ENCODE measurements around the gene KRTAP5-4.

Gene KRTAP5-4

DNA sequence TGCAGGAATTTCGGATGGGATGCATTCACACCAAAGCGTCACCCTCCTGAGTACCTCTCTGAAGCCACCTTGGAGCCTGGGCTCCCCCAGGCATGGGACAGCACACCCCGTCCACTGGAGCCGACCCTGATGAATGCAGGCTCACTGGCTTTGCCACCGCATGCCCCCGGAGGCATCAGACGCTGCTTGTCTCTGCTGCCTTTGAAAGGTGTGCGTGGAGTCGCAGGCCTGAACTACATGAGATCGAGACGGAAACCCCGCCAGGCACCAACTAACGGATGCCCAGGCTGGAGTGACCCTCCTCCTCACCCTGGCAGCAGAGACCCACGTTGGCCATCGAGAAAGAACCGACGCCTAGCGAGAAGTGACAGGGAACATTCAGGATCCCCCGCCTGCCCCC lies 30.1 kb upstream of the KRTAP5-4 start:
- no peak overlapping the region for H3K4me2 ChIP-seq (ENCODE audit: low read depth, low read length)
- H3F3A ChIP-seq (ENCODE audit: insufficient read depth, low read length) = no peaks in the 10 kb centered on the region
- no peaks in the 10 kb centered on the region for H3K9me3 ChIP-seq (replicated peaks; ENCODE audit: insufficient read depth, low read length)
- no peak overlapping the region for H3K27ac ChIP-seq (ENCODE audit: low read length)
- H3K79me2 ChIP-seq (ENCODE audit: low read length) = no peaks in the 10 kb centered on the region
- no peaks in the 10 kb centered on the region for H3K36me3 ChIP-seq (replicated peaks; ENCODE audit: insufficient read depth, low read length)
- TF ChIP-seq, protein P1, sequence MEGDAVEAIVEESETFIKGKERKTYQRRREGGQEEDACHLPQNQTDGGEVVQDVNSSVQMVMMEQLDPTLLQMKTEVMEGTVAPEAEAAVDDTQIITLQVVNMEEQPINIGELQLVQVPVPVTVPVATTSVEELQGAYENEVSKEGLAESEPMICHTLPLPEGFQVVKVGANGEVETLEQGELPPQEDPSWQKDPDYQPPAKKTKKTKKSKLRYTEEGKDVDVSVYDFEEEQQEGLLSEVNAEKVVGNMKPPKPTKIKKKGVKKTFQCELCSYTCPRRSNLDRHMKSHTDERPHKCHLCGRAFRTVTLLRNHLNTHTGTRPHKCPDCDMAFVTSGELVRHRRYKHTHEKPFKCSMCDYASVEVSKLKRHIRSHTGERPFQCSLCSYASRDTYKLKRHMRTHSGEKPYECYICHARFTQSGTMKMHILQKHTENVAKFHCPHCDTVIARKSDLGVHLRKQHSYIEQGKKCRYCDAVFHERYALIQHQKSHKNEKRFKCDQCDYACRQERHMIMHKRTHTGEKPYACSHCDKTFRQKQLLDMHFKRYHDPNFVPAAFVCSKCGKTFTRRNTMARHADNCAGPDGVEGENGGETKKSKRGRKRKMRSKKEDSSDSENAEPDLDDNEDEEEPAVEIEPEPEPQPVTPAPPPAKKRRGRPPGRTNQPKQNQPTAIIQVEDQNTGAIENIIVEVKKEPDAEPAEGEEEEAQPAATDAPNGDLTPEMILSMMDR (IDR thresholded peaks at IDR 0.05; ENCODE audit: low read length) = no peak
- TF ChIP-seq EZH2phosphoT487 (IDR thresholded peaks at IDR 0.05; ENCODE audit: low read length) = no peak
- TF ChIP-seq EZH2 (optimal IDR thresholded peaks at IDR 0.05; ENCODE audit: low read depth, low read length) = no peak
- H3K27me3 ChIP-seq (replicated peaks; ENCODE audit: insufficient read depth, low read length) = peaks cover 96% of the 10 kb centered on the region
- H2AFZ ChIP-seq (ENCODE audit: low read length) = no peak overlapping the region
- no peaks in the 10 kb centered on the region for H3K9me2 ChIP-seq (replicated peaks; ENCODE audit: insufficient read depth, low read length)
- DNase-seq = no peak
- H4K20me1 ChIP-seq (ENCODE audit: insufficient read depth, low read length) = no peaks in the 10 kb centered on the region
- no peak overlapping the region for H3K4me3 ChIP-seq (ENCODE audit: low read length)
- no peaks in the 10 kb centered on the region for H3K4me1 ChIP-seq (ENCODE audit: low read length)
- no peak overlapping the region for H3K9ac ChIP-seq (ENCODE audit: low read length)

DNA sequence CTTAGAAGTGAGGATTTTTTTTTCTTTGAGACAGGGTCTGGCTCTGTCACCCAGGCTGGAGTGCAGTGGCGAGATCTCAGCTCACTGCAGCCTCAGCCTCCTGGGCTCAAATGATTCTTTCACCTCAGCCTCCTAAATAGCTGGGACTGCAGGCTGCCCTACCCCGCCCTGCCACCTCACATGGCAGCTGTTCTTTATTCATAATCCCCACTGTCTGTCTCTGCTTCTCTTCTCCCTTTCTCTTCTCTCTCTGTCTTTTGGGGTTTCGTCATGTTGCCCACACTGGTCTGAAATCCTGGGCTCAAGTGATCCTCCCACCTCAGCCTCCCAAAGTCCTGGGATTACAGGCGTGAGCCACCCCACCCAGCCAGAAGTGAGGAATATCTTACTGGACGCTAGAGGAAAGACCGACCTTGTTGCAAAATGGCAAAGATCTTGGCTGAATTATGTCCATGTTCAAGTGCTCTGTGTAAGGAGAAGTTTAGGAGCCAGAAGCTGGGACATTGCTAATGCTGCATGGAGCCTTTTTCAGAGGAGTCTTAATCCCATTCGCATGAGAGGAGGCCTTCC lies 29.6 kb upstream of the KRTAP5-4 start:
- Histone ChIP-seq H3K9me2 (replicated peaks; ENCODE audit: insufficient read depth, low read length) (no peaks in the 10 kb centered on the region), H3K36me3 (replicated peaks; ENCODE audit: insufficient read depth, low read length) (no peaks in the 10 kb centered on the region), H3F3A (ENCODE audit: insufficient read depth, low read length) (no peaks in the 10 kb centered on the region), H3K79me2 (ENCODE audit: low read length) (no peaks in the 10 kb centered on the region), H3K4me3 (ENCODE audit: low read length) (no peak overlapping the region), H3K9ac (ENCODE audit: low read length) (no peak overlapping the region), H2AFZ (ENCODE audit: low read length) (no peak overlapping the region), H3K4me1 (ENCODE audit: low read length) (no peaks in the 10 kb centered on the region), H4K20me1 (ENCODE audit: insufficient read depth, low read length) (no peaks in the 10 kb centered on the region), H3K9me3 (replicated peaks; ENCODE audit: insufficient read depth, low read length) (no peaks in the 10 kb centered on the region), H3K27ac (ENCODE audit: low read length) (no peak overlapping the region), H3K27me3 (replicated peaks; ENCODE audit: insufficient read depth, low read length) (peaks cover 96% of the 10 kb centered on the region), H3K4me2 (ENCODE audit: low read depth, low read length) (no peak overlapping the region)
- no peak for TF ChIP-seq EZH2phosphoT487 (IDR thresholded peaks at IDR 0.05; ENCODE audit: low read length)
- TF ChIP-seq, protein P1 (IDR thresholded peaks at IDR 0.05; ENCODE audit: low read length) = no peak
- TF ChIP-seq EZH2 (optimal IDR thresholded peaks at IDR 0.05; ENCODE audit: low read depth, low read length) = no peak
- DNase-seq = no peak

DNA sequence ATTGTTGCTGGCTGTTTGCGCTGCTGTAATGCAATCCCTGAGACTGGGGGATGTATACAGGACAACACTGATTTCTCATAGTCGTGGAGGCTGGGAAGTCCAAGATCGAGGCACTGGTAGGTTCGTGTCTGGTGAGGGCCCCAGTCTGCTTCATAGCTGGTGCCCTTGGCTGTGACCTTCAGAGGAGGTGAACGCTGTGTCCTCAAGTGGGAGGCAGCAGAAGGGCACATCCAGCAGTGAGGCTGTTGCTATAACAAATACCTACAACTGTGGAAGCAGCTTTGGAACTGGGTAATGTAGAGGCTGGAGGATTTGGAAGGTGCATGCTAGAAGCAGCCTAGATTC lies 29.0 kb upstream of the KRTAP5-4 start:
- H3K36me3 ChIP-seq (replicated peaks; ENCODE audit: insufficient read depth, low read length) = no peaks in the 10 kb centered on the region
- no peak for DNase-seq
- H3K9me2 ChIP-seq (replicated peaks; ENCODE audit: insufficient read depth, low read length) = no peaks in the 10 kb centered on the region
- no peaks in the 10 kb centered on the region for H3K9me3 ChIP-seq (replicated peaks; ENCODE audit: insufficient read depth, low read length)
- H3K4me3 ChIP-seq (ENCODE audit: low read length) = no peak overlapping the region
- no peak overlapping the region for H3K9ac ChIP-seq (ENCODE audit: low read length)
- no peaks in the 10 kb centered on the region for H3K4me1 ChIP-seq (ENCODE audit: low read length)
- no peaks in the 10 kb centered on the region for H4K20me1 ChIP-seq (ENCODE audit: insufficient read depth, low read length)
- no peak overlapping the region for H3K27ac ChIP-seq (ENCODE audit: low read length)
- H3K79me2 ChIP-seq (ENCODE audit: low read length) = no peaks in the 10 kb centered on the region
- peaks cover 96% of the 10 kb centered on the region for H3K27me3 ChIP-seq (replicated peaks; ENCODE audit: insufficient read depth, low read length)
- H2AFZ ChIP-seq (ENCODE audit: low read length) = no peak overlapping the region
- TF ChIP-seq EZH2phosphoT487 (IDR thresholded peaks at IDR 0.05; ENCODE audit: low read length) (no peak), EZH2 (optimal IDR thresholded peaks at IDR 0.05; ENCODE audit: low read depth, low read length) (no peak)
- TF ChIP-seq, protein P1 (IDR thresholded peaks at IDR 0.05; ENCODE audit: low read length) = no peak
- H3F3A ChIP-seq (ENCODE audit: insufficient read depth, low read length) = no peaks in the 10 kb centered on the region
- no peak overlapping the region for H3K4me2 ChIP-seq (ENCODE audit: low read depth, low read length)
